ENCODE results near the gene DSCAM.

DSCAM gene

GRCh38 chr21:40770435-40771055 lies 76.4 kb downstream of the DSCAM start:
- no peak for DNase-seq (ENCODE audit: low read depth in 2 of 2)

DNA sequence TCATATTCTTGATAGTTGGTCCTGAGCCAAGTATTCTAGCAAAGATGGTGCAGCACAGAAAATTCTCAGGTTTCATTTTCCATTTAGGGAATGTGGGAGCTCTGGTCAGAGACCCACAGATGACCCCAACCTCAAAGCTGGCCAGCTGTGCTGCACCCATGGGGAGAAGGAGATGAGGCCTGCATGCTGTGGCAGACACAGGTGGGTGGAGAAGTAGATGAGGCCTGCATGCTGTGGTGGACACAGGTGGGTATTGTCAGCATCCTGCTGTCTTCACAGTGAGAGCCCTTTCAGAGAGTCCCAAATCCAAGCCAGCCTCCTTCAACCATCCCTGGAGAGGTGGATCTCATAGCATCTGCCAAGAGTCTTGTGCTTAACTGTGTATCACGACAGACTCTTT lies 77.7 kb downstream of the DSCAM start:
- no peak for DNase-seq (ENCODE audit: low read depth in 2 of 2)

DNA sequence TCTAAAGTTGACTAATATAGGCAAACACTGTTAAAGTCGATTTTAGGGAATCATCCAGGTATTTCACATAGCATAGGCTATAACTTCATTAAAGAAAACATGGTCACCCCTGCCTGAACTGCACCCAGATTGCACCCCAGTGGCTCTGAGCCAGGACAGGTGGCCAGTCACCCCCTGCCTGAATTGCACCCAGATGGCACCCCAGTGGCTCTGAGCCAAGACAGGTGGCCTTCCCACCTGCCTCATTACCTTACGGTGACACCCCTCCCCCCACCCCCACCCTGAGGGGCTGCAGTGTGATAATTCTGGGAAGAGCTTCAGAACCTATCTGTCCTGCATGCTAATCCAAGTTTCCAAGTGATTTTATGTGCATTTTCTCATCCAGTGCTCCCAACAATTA lies 78.9 kb downstream of the DSCAM start:
- no peak for DNase-seq (ENCODE audit: low read depth in 2 of 2)

GRCh38 chr21:40766381-40766780 lies 80.6 kb downstream of the DSCAM start:
- DNase-seq (ENCODE audit: low read depth in 2 of 2) = no peak

DNA sequence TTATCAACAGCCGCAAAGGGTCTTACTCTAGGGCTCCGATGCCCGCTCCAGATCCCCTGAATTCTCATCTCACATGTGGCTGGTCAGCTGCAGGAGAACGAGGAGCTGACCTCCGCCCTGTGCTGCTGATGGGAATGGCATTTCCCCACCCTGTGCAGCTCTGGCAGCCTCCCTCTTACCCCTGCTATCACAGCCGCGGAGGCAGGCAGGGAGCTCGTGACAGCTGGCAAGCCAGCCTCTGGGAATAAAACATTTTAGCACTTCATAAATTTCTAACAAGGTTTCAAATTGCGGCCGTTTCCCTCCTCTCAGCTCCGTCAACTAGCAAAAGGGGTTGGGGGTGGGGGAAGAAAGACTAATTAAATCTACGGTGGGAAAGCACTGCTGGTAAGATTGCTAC lies 81.1 kb downstream of the DSCAM start:
- no peak for DNase-seq (ENCODE audit: low read depth in 2 of 2)

DNA sequence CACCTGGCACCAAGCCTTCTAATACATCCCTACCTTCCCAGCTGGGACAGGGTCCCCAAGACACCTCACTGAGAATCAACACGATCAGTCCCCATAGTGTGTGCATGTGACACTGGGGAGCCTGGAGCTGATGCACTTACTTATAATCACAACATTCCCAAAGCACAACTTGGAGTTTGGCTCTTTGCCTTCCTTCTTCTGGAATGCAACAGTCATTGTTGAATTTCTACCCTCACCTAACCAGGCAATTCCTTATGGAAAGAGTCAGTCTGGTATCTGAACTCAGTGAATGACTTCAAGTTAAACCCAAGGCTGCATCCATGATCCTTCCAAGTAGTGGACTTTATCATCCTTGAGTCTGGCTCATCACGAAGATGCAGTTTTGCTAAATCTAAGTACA lies 86.1 kb downstream of the DSCAM start:
- DNase-seq (ENCODE audit: low read depth in 2 of 2) = peak; percentile 19 to 22

GRCh38 chr21:40759061-40759460 lies 87.9 kb downstream of the DSCAM start:
- no peak for DNase-seq (ENCODE audit: low read depth in 2 of 2)

DNA sequence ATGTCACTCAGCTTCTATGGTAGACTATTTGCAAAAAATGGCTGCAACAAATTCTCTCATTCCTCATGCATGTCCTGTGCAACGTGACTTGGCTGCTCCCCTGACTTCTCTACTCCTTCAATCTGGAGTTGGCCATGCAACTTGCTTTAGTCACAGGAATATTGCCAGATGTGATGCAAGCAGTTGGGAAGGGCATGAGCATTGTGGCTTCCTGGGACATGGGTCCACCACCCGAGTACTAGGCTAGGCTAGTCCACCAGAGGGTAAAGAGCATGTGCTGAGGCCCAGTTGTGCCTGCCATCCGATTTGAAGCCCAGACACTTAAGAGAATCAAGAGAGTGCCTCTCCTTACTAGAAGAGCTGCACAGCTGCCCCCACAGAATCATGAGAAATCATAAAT lies 89.6 kb downstream of the DSCAM start:
- DNase-seq (ENCODE audit: low read depth in 2 of 2) = no peak

- no peak for DNase-seq (ENCODE audit: low read depth in 2 of 2)
These were observed 92.5 kb downstream of the DSCAM start for GRCh38 chr21:40754466-40754865.

- DNase-seq (ENCODE audit: low read depth in 2 of 2) = no peak
These were observed 93.2 kb downstream of the DSCAM start for GRCh38 chr21:40753756-40754155.

DNA sequence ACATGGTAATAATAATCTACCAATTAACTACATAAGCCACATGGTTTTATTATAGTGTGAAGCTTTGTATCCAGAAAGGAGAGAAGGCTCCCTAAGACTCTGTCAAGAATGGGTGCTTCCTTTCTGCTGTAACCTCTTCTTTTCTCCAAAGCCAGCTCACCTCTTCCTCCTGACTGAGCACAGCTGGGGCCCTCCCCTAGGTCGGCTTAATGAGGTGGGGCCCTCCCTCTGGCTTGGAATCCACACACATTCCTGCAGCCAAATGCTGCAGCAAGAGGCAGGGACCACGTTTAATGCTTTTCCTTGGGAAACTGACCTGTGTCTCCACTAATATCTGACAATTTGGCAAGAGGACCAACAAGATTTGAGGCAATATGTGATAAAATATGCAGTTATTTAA lies 94.8 kb downstream of the DSCAM start:
- no peak for DNase-seq (ENCODE audit: low read depth in 2 of 2)

DNA sequence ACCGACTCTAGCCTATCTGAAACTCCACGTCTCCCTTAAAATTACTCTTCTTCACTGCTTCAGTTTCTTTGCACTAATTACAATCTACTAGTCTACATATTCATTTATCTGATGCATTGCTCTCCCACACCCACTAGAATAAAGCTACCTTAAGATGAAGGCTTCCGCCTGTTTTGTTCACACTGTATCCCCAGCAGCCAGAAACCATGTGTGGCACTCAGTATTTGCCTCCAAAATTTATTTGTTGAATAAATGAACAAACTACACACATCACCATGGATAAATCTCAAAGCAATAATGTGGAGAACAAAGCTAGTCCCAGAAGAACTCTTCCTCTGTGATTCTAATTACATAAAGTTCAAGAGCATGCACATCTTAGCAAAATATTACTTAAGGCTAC lies 95.7 kb downstream of the DSCAM start:
- DNase-seq (ENCODE audit: low read depth in 2 of 2) = no peak

GRCh38 chr21:40736145-40736544 lies 110.8 kb downstream of the DSCAM start:
- DNase-seq (ENCODE audit: low read depth in 2 of 2) = no peak

- no peak for DNase-seq (ENCODE audit: low read depth in 2 of 2)
These were observed 113.9 kb downstream of the DSCAM start for GRCh38 chr21:40733024-40733397.

GRCh38 chr21:40732253-40733023 lies 114.5 kb downstream of the DSCAM start:
- DNase-seq (ENCODE audit: low read depth in 2 of 2) = peak; percentile 67 to 72

DNA sequence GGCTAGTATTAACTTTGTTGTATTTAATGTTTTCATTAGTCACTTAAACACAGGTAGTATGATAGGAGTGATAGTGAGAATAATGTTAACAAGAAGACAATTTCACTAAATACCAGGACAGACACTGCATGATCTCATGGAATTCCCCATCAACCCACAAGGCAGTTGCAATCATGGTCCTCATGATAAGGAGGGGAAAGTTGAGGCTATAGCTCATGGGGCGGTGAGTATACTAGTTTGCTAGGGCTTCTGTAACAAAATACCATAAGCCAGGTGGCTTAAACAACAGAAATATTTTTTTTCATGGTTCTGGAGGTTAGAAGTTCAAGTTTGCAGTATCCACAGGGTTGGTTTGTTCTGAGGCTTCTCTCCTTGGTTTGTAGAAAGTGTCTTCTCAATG lies 115.8 kb downstream of the DSCAM start:
- DNase-seq (ENCODE audit: low read depth in 2 of 2) = no peak

- no peak for DNase-seq (ENCODE audit: low read depth in 2 of 2)
These were observed 116.5 kb downstream of the DSCAM start for GRCh38 chr21:40730426-40730800.

DNA sequence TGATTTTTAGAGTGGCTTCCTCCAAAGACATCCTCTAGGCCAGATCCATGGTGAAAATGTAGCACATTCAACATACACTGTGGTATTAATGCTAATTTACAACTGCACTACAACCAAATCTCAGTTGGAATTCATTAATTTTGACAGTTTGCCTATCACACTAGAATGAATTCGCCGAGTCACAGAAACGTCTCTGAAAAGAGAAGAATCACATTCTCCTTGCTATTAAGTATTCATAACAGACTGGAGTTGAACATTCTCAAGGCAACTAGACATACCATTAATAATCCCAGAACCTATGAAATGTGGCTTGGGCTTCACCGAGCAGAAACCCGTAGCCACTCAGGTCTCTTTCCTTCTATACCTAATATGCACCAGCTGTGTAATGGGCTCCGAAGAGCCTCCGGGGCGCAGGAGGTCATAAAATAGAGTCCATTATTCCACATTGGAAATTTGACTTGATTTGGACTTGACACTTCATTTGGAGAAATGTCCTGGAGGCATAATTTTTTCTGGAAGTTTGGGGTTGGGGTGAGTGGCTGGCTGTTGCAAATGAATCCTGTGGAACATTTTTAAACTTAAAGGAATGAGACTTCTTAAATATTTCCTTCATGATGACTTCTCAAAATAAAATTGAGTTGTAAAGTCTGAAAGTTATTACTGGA lies 117.1 kb downstream of the DSCAM start:
- no peak for DNase-seq (ENCODE audit: low read depth in 2 of 2)

DNA sequence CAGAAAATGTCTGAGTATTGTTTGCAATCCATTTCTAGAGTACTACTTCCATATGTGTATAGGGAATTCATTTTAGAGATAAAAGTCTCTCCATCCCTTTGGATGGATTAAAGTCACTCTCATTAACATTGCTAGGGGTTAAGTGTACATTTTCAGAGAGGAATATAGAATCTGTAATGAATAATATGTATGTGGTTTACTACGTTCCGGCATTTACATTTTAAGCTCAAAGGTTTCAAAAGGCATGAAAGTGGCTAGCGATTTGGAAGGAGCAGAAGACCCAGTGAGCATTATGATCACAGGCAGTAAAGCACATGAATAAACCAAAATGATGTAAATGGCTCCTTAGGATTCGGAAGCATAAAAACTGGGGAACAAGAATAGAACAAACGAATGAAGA lies 123.0 kb downstream of the DSCAM start:
- no peak for DNase-seq (ENCODE audit: low read depth in 2 of 2)

DNA sequence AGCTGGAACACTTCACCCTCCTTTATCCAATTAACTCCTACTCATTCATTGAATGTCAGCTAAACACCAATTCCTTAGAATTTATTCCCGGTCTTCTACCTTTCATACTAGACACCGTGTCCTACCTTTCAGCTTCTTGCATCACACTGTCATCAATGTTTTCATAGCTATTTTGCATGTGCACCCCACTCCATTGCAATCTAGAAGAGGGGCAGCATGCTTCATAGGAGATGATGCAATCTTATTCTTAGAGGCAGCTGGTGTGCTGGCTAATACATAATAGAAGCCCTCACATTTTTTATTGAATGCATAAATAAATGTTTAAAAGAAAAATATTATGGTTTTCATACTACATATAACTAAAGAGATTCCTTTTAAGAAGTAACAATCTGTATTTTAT lies 123.6 kb downstream of the DSCAM start:
- no peak for DNase-seq (ENCODE audit: low read depth in 2 of 2)

GRCh38 chr21:40719615-40720014 lies 127.3 kb downstream of the DSCAM start:
- DNase-seq (ENCODE audit: low read depth in 2 of 2) = no peak

GRCh38 chr21:40717028-40717427 lies 129.9 kb downstream of the DSCAM start:
- no peak for DNase-seq (ENCODE audit: low read depth in 2 of 2)

DNA sequence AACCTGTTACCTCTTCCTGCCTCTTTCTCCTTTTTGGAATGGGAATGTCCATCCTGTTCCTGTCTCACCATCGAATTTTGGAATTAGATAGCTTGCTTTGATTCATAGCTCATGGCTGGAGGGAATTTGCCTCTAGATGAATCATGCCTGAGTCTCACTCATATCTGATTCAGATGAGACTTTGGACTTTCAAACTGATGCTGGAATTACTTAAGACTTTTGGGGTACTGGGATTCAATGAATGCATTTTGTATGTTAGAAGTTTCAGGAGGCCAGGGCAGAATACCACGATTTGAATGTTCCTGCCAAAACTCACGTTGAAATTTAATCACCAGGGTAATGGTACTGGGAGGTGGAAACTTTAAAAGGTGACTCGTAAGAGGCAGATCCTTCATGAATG lies 132.4 kb downstream of the DSCAM start:
- no peak for DNase-seq (ENCODE audit: low read depth in 2 of 2)
